Activated CD4-positive, alpha-beta T cell treated with anti-CD3 and anti-CD28 coated beads, Interleukin-2, amount 50 U/mL, for 4 hours (primary cell): Measurements from ENCODE around the gene FBN3.
"Not testable (repeated sequence)": the region's sequence is repeated elsewhere in the genome, so short reads cannot be mapped to it uniquely, and the experiment has no call there.

ENCODE experiments used
- DNase-seq, 2 experiments: peaks; one replicate each; pipeline ENCODE4 v3.0.0-alpha.2; 2020

Gene FBN3

DNA sequence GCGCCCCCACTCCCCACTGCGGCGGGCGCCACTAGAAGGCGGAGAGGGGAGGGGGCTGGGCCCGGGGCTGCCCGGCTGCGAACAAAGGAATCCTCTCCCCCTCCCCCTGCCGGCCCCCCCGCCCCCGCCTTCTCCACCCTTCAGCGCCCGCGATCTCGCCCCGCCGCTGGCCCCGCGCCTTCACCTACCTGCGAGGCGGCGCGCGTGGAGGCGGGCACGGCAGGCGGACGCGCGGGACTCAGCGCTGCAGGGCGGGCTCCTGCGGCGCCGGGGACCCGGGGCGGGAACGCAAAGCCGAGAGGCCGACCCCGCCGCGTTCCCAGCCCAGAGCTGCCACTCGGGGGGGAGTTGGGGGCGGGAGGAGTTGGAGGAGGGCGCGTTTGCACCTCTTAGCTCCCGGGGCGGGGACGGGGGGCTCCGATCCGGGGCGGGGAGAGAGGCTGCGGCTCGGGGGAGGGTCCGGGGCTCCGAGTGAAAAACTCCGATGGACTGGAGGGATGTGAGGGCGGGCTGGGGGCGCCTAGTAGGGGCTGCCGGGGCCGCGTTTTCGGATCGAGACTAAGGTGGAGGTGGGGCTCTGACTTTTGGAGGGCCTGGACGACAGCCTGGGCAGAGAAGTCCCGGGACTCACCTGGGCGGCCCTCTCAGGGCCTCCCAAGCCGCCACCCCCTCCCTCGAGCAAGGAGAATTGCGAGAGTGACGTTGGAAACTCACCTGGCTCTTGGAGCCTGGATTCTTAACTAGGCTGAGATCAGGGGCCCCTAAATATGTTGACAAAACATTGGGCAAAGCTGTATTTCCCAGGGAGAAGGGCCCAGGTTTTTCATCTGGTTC lies at the start of gene FBN3:
TSS of gene FBN3 (minus strand) at position 332 of the 834 bp plus-strand sequence. CDS start 2,112 bp downstream, outside the sequence.
- no peak for DNase-seq

DNA sequence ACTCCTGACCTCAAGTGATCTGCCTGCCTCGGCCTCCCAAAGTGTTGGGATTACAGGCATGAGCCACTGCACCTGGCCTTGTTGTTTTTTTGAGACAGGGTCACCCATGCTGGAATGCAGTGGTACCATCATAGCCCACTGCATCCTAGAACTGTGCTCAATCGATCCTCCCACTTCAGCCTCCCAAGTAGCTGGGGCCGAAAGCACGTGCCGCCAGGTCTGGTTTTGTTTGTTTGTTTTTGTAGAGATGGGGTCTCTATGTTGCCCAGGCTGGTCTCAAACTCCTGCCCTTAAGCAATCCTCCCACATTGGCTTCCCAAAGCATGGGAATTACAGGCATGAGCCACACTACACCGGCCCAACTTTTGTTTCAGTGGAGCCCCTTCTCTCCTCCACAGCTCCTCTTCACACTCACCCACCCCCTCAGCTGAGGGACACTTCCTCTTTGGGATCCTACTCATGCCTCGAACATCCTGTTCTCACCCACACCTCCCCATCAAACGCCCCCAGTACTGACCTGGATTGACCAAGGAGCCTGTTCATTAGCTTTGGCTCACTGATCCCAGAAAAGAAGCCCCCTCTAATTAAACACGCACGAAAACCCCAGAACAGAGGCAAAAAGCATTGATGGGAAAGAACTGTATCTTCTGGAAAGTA lies 47.0 kb upstream of the FBN3 start:
- DNase-seq: no peak

DNA sequence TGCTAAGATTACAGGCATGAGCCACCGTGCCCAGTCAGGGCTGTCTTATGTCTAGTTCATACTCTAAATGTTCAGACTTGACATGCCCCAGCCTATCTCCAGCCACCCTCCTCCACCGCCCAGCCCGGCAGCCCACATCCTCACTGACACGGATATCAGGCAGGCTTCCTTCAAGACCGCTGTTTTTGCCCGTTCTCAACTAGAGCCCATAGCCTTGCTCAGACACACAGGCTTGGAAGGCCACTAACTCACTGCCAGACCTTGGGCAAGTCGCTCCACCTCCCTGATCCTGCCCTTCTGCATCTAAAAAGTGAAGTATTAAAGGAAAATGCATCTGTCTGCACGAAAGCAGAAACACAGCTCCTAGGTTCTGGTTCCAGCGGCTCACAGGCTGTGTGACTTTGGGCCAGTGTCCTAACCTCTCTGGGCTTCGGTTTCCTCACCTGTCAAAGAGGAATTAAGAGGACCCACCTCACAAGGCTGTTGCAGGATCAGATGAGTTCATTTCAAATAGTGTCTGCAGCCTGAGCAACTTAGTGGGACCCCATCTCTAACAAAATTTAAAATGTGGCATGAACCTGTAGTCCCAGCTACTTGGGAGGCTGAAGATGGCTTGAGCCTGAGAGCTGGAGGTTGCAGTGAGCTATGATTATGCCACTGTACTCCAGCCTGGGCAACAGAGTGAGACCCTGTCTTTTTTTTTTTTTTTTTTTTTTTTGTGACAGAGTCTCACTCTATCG lies 45.3 kb upstream of the FBN3 start:
- peak in 1 of 2 experiments; percentile 11 for DNase-seq

DNA sequence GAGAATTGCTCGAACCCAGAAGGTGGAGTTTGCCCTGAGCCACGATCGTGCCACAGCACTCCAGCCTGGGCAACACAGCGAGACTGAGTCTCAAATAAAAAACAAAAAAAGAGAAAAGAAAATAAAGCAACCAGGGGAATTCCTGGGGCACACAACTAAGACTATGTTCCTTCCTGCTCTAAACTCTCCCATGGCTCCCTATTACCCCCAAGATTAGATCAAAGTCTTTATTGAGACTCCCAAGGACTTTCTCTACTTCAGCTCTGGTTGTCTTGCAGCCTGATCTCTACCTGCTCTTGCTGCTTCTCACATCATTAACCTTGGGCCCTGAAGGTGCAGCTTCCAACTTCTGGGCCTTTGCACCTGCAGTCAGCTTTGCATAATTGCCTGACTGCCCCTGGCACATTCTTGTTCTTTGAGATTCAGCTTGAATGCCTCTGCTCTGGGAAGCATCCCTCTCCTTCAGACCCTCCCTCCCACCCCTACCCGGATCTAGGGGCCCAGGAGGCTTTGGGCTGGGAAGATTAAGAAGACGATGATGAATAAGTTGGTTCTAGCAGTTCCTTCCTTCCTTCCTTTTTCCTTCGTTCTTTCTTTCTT lies 42.9 kb upstream of the FBN3 start:
- DNase-seq: no peak

DNA sequence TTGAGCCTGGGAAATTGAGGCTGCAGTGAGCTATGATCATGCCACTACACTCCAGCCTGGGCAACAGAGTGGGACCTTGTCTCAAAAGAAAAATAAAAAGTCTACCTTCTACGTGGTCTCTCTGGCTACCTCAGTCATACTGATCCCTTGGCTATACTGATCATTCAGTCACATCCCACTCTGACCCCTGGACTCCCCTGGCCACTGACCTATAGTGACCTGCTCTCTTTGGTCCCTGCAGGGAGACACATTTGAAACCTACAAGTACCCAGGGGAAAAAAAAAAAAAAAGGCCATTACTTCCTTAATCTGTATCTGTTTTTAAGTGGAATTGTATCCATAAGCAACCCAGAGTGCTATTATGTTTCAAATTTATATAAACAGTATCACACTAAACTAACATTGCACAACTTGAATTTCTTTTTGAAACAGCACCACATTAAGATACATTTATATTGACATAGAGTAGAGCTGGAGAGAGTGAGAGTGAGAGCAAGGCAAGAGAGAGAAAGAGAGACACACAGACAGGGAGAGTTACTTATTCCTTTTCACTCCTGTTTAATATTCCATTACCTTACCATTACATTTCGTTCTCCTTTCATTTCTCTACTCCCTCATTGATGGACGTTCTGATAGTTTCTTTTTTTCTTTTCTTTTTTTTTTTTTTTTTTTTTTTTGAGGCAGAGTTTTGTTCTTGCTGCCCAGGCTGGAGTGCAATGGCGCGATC lies 36.1 kb upstream of the FBN3 start:
- DNase-seq: no peak

DNA sequence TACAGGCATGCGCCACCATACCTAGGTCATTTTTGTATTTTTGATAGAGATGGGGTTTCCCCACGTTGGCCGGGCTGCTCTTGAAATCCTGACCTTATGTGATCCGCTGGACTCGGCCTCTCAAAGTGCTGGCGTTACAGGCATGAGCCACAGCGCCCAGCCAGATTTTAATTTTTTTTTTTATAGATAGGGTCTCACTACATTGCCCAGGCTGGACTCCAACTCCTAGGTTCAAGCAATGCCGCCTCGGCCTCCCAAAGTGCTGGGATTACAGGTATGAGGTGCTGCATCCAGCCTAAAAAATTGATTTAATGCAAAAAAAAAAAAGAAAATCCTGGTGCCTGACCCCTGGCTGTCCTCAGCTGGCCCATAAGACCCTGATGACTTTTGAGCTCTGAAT lies 34.9 kb upstream of the FBN3 start:
- DNase-seq: no peak

DNA sequence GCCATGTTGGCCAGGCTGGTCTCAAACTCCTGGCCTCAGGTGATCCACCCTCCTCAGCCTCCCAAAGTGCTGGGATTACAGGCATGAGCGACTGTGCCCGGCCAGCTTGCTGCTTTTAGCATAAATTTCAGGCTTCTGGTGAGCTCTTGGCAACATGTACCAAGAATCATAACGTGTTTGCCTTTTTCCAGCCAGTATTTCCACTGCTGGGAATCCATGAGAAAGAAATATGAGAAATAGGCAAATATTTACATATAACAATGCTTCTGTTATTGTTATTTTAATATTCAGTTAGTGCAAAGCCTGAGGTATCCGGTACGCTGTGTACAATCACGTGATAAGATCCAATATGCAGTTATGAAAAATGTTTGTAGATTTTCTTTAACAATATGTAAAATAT lies 30.6 kb upstream of the FBN3 start:
- DNase-seq: no peak

DNA sequence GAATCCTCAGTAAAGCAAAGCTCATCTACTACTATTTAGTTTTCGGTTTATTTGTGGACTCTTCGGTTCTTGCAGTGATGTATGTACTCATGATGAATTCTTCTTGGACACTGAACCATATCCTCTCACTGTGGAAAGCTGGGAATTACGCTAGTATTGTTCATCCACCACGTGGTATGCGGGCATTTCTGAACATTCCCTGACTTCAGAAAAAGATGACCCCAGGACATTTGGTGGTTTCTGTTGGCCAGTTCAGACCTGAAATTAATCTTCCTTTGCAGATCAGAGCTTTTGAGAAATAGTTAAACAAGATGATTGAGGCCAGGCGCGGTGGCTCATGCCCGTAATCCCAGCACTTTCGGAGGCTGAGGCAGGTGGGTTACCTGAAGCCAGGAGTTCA lies 25.3 kb upstream of the FBN3 start:
- no peak for DNase-seq

DNA sequence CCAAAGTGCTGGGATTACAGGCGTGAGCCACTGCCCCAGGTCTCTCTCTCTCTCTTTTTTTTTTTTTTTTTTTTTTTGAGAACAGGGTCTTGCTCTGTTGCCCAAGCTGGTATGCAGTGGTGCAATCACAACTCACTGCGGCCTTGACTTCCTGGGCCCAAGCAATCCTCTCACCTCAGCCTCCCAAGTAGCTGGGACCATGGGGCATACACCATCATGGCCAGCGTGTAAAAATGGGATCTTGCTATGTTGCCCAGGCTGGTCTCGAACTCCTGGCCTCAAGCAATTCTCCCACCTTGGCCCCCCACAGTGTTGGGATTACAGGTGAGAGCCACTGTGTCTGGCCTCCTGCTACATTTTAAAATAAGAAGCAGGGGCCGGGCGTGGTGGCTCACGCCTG lies 19.1 kb upstream of the FBN3 start:
- no peak for DNase-seq

DNA sequence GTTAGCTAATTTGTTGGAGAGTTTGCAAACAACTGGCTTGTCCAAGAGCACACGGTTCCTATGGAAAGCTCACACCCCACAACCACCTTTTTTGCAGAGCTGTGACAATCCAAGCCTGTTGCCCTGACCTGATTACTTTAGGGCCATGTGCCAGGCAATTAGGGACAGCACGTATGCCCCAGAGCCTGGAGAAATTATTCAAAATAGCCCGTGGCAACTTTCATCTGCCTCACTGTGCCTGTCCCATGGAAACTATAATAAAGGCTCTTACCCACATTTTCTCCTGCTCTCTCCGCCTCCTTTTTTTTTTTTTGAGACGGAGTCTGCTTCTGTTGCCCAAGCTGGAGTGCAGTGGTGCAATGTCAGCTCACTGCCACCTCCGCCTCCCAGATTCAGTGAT lies 18.6 kb upstream of the FBN3 start:
- no peak for DNase-seq

DNA sequence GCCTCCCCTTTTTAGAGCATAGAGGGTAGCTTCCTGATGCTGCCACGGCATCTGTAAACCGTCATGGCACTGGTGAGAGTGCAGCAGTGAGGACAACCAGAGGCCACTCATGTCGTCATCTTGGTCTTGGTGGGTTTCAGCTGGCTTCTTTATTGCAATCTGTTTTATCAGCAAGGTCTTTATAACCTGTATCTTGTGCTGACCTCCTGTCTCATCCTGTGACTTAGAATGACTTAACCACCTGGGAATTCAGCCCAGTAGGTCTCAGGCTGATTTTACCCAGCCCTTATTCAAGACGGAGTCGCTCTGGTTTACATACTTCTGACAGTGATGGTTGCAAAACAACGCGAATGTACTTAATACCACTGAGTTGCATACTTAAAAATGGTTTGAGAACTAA lies 14.4 kb upstream of the FBN3 start:
- DNase-seq: no peak

DNA sequence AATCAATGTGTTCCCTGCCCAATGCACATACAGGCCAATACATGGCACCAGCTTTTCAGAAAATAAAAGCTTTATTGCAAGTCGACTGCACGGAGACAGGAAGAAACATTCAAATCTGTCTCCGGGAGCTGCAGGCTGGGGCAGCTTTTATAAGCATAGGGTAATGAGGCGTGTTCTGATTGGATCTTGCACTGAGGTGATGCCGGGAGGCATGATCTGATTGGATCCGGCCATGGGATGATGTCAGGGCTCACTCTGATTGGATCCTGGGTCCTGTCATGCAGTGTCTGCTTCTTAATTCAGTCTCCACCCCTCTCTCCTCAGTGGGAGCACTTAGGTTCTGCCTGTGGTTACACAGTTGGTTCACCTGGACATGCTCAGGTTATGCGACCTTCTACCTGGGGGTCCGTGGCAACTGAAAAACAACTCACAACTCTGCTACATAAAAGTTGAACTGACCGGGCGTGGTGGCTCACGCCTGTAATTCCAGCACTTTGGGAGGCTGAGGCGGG lies 11.8 kb upstream of the FBN3 start:
- no peak for DNase-seq

DNA sequence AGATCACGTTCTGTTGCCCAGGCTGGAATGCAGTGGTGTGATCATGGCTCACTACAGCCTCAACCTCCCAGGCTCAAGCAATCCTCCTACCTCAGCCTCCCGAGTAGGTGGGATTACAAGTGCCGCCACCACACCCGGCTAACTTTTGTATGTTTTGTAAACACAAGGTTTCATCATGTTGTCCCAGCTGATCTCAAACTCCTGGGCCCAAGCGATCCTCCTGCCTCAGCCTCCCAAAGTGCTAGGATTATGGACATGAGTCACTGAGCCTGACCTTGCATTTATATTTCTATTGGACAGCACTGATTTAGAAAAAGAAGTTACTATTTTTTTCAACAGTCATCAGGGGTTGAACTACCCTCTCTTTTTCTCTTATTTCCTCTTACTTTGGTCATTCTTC lies 9.9 kb upstream of the FBN3 start:
- not testable (repeated sequence) for DNase-seq

DNA sequence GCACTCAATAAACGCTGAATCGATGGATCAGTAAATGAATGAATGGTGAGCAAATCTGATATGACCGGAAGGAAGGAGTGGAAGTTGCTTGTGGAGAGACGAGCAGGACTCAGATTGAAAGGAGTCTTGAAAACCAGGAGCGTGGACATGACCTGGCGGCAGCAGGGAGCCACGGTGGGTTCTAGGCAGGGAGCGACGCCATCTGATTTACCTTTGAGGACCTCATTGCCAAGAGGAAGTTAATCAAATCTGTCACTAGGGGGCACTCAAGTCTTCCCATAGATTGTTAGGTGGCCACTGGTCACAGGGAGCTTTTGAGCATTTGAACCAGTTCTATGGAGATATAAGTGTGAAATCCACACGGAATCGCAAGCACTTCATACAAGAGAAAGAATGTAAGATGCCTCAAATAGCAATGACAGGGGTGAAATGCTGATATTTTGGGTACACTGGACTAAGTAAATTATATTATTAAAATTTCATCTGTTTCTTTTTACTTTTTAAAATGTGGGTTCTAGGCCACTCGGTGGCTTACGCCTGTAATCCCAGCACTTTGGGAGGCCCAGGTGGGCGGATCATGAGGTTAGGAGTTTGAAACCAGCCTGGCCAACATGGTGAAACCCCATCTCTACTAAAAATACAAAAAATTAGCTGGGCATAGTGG lies 9.2 kb upstream of the FBN3 start:
- DNase-seq: peak; percentile 6 to 9

DNA sequence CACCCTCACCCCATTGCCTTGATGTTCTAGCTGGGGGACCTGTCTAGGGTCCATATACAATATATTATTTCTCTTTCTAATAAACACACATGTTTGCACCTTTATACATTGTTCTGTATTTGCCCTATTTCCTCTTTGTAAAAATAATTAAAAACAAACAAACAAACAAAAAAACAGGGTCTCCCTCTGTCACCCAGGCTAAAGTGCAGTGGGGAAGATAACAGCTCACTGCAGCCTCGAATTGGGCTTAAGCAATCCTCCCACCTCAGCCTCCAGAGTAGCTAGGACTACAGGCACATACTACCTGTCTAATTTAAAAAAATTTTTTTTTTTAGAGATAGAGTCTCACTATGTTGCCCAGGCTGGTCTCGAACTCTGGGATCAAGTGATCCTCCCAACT lies 5.9 kb upstream of the FBN3 start:
- no peak for DNase-seq

DNA sequence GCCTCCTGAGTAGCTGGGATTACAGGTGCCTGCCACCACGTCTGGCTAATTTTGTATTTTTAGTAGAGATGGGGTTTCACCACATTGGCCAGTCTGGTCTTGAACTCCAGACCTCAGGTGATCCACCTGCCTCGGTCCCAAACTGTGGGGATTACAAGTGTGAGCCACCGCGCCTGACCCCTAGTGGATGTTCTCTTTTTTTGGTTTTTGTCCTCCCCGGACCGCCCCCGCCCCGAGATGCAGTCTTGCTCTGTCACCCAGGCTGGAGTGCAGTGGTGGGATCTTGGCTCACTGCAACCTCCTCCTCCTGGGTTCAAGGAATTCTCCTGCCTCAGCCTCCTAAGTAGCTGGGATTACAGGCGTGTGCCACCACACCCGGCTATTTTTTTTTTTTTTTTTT lies 4.6 kb upstream of the FBN3 start:
- DNase-seq: not testable (repeated sequence)

DNA sequence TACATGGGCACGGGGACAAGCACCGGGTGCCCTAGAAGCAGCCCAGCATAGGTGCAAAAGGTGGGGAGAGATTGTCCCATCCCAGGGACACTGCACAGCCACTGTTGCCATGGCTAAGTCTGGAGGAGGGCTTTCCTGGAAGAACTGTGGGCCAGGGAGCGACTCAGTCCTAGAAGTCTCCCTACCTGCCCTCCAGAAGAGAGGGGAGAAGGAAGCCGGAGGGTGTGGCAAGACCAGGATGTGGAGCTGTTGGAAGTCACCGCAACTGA lies 2.3 kb upstream of the FBN3 start:
- no peak for DNase-seq

DNA sequence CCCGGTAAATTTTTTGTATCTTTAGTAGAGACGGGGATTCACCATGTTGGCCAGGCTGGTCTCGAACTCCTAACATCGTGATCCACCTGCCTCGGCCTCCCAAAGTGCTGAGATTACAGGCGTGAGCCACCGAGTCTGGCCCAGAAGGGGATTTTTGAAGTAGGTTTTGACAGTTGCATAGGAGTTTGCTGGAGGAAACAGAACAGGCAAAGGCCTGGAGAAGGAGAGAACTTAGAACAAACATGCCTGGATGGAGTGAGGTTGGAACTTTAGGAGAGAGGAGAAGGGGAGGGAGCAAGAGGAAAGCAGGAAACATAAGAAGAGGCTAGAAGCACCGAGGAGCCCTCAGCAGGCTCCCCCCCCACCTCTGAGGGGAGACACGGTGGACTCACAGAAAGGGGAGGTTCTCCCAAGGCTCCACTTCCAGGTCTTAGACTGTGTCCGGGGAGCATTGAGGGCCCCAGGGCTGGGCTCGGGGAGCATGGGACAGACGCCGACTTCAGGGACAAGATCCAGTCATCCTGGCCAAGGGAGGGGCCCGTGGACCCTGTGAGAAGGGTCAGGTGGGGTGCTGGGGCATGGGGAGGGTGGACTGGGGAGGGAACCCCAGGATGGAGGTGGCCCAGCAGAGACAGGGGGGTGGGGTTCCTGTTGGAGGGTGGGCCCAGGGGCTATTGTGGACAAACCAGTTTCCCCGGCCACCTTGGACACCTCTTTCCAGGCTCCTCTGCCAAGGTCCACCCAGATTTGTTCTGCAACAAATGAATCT lies 1.8 kb upstream of the FBN3 start:
- DNase-seq: no peak

DNA sequence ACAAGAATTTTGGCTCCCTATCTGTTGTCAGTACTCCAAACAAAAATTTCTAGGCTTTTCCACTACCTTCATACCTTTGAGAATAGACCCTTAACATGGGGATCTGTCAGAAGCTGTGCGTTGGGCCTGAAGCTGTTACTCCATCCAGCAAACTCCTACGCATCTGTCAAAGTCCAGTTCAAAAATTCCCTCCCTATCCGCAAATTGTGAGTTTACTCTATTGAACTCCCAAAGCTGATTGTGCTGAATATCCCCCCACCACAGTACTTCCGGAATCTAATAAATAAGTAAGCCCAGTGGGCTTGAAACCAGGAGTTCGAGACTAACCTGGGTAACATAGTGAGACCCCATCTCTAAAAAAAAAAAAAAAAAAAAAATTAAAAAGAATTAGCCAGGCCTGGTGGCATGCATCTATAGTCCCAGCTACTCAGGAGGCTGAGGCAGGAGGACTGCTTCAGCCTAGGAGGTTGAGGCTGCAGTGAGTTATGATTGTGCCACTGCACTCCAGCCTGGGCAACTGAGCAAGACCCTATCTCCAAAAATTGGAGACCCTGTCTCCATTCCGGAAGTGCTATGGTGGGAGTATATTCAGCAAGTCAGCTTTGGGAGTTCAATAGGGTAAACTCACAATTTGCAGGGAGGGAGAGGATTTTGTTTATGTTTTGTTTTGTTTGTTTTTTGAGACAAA lies 930 bp upstream of the FBN3 start:
- DNase-seq: no peak

DNA sequence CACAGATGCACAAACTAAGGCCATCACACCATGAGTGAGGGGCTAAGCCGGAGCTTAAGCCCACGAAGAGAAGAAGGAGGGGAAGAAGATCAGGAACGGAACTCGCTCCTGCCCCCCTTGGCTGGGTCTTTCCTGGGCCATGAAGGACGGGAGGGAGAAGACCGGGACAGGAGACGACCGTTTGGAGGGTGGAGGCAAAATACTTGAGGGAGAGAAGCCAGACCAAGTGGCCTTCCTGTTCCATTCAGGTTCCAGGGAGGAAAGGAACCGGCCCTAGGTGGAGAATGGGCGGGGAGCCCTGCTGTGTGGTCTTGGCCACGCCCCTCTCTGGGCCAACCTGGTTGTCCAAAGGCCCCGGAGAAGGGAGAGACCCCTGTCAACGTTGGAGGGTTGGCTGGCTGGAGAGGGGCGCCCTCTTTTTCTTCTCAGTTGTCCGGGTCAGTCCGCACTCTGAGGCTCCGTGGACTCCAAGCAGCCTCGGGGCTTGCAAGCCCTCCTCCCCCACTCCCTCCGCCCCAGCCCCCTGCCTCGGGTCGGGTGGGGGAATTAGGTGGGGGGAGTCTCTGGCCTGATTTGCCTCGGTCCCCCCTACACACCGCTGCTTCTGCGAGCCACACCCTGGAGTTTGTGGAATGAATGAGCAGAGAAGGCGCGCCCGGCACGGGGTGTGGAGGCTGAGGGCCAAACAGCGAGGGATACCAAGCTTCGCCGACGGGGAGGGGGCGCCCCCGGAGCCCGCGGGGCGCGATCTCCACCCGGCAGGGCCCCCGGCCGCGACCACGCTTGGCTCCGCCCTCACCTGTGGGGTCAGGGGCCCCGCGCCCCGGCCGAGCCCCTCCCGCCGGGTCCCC lies 757 bp downstream of the FBN3 start:
- DNase-seq: no peak
